GM10248 (cell line): Measurements from ENCODE around the gene NELFB.

ENCODE experiments used
- CTCF ChIA-PET: fragments of 300-600 bp; sonication (Branson Sonifier 250); formaldehyde crosslinking; extraction: SDS; loops from one replicate; lab custom pipeline; 2021; ENCODE audit warnings: antibody characterized with exemption; lab: Yijun Ruan, JAX
- POLR2A ChIA-PET: fragments of 350-650 bp; sonication (Branson Sonifier 250); formaldehyde crosslinking; extraction: SDS; loops from one replicate; lab custom pipeline; 2020; ENCODE audit warnings: antibody characterized with exemption; lab: Yijun Ruan, JAX
- DNase-seq: peaks from one replicate; pipeline ENCODE4 v3.0.0; 2012; ENCODE audit errors: extremely low spot score
- CTCF ChIP-seq: IDR thresholded peaks from 2 replicates; pipeline ENCODE4 v1.5.1; 2012; ENCODE audit warnings: mild to moderate bottlenecking, low read depth; ENCODE audit errors: extremely low read depth, missing control alignments, control extremely low read depth

Gene NELFB

GRCh38 chr9:137233143-137233980 lies 21.8 kb upstream of the NELFB start:
- ChIA-PET POLR2A (no interaction called here), CTCF (interaction anchor here (8.0 kb wide), 1 partner anchor 8 kb away, joined by 92 read pairs; the partner anchor contains the start of genes CYSRT1, RNF208 and RNF224)
- TF ChIP-seq CTCF: no peak
- no peak for DNase-seq

- POLR2A ChIA-PET: no interaction called here
- TF ChIP-seq CTCF: no peak
- DNase-seq: no peak
- CTCF ChIA-PET: interaction anchor here (0.8 to 8.0 kb wide), 6 partner anchors 9 to 115 kb away, joined by 3 to 92 read pairs (median 4); partner anchors contain the start of genes CYSRT1, RNF208 and RNF224
Measured at GRCh38 chr9:137234055-137234697, 21.0 kb upstream of the NELFB start.

- TF ChIP-seq CTCF: no peak
- ChIA-PET CTCF (interaction anchor here (0.7 to 8.0 kb wide), 12 partner anchors 10 to 188 kb away, joined by 3 to 92 read pairs (median 3); partner anchors contain the start of genes ANAPC2, CYSRT1, NPDC1 and NRARP), POLR2A (no interaction called here)
- no peak for DNase-seq
Measured at GRCh38 chr9:137234758-137235423, 20.2 kb upstream of the NELFB start.

GRCh38 chr9:137235424-137236237 lies 19.5 kb upstream of the NELFB start:
- no peak for TF ChIP-seq CTCF
- no peak for DNase-seq
- CTCF ChIA-PET: interaction anchor here (0.7 to 8.0 kb wide), 41 partner anchors 10 to 288 kb away, joined by 3 to 92 read pairs (median 6); partner anchors contain the start of genes ANAPC2, CYSRT1, NPDC1 and NRARP
- POLR2A ChIA-PET: interaction anchor here (0.6 to 1.0 kb wide), 5 partner anchors 10 to 344 kb away, joined by 4 to 6 read pairs (median 4); no protein-coding TSS in a partner anchor

- TF ChIP-seq CTCF: peak; percentile 99
- POLR2A ChIA-PET: interaction anchor here (0.6 to 1.4 kb wide), 7 partner anchors 10 to 343 kb away, joined by 3 to 6 read pairs (median 4); partner anchors contain the start of gene TPRN
- CTCF ChIA-PET: interaction anchor here (0.6 to 8.0 kb wide), 70 partner anchors 9 to 495 kb away, joined by 3 to 92 read pairs (median 6); partner anchors contain the start of genes ANAPC2, CYSRT1, DPP7 and LRRC26
- peak; percentile 95 for DNase-seq
Measured at GRCh38 chr9:137236238-137236935, 18.7 kb upstream of the NELFB start.
